Peyer's patch (tissue), 4 donors: Measurements from ENCODE around the gene SAV1. TPM values are rescaled to one million over a fixed set of nuclear protein-coding genes. Genes with fewer than 3 reads are reported as not detected.

Experiments
- DNase-seq, 3 donors: peaks; one replicate each; pipeline ENCODE4 v3.0.0-alpha.2; 2017 to 2019
- H3K27ac ChIP-seq, 4 donors: fragments of 200-600 bp; sonication (generic); one replicate each; pipeline ENCODE4 v1.5.1; 2016 to 2019
- H3K27me3 ChIP-seq, 2 donors: fragments of 200-600 bp; sonication (generic); one replicate each; pipeline ENCODE4 v1.5.1; 2019
- H3K36me3 ChIP-seq, 3 donors: fragments of 200-600 bp; sonication (generic); one replicate each; pipeline ENCODE4 v1.5.1; 2016 to 2019
- H3K4me1 ChIP-seq, 4 donors: fragments of 200-600 bp; sonication (generic); one replicate each; pipeline ENCODE4 v1.5.1; 2016 to 2019
- H3K4me3 ChIP-seq, 4 donors: fragments of 200-600 bp; sonication (generic); 1 replicate in 3 of 4; 2 replicates in 1 of 4; pipeline ENCODE4 v1.5.1; 2016 to 2019; ENCODE audit warnings: mild to moderate bottlenecking in 1 of 4
- H3K9me3 ChIP-seq, 4 donors: fragments of 200-600 bp; sonication (generic); one replicate each; pipeline ENCODE4 v1.5.1; 2016 to 2019; ENCODE audit warnings: mild to moderate bottlenecking in 1 of 4
- CTCF ChIP-seq, 6 experiments: fragments of 450-650 bp in 4 of 6; fragments of 200-600 bp in 2 of 6; sonication (generic) in 1 of 6; IDR thresholded peaks; one replicate each; pipeline ENCODE4 v1.5.1; 2017 to 2019; ENCODE audit warnings: antibody characterized with exemption in 6 of 6, mild to moderate bottlenecking in 3 of 6, moderate library complexity in 1 of 6
- POLR2A ChIP-seq, 2 donors: fragments of 450-650 bp; IDR thresholded peaks; one replicate each; pipeline ENCODE4 v1.5.1; 2017; ENCODE audit warnings: antibody characterized with exemption in 2 of 2, mild to moderate bottlenecking in 2 of 2, moderate library complexity in 2 of 2
- total RNA-seq, 4 donors: library from RNA; depleted of rRNA; stranded (reverse); fragments of >200 nt; gene quantifications; one replicate each; pipeline ENCODE4 v1.1.0, GENCODE V29; 2016

SAV1 gene
- total RNA-seq, 4 donors from 2014 or later = 16.6 to 23.9 (median 17.8) TPM

- H3K9me3 ChIP-seq = no peaks in the 10 kb centered on the region
- no peak overlapping the region for H3K4me3 ChIP-seq
- H3K27ac ChIP-seq = no peak overlapping the region
- TF ChIP-seq POLR2A (IDR thresholded peaks at IDR 0.05) (no peak), CTCF (IDR thresholded peaks at IDR 0.05) (no peak)
- no peaks in the 10 kb centered on the region for H3K27me3 ChIP-seq
- peaks cover 0 to 8% (median 0%) of the 10 kb centered on the region in 3 donors for H3K36me3 ChIP-seq
- DNase-seq = no peak
- no peaks in the 10 kb centered on the region for H3K4me1 ChIP-seq
These were observed 8.7 kb downstream of the SAV1 start for GRCh38 chr14:50659327-50659974.

- Histone ChIP-seq H3K4me3 (no peak overlapping the region), H3K27ac (peak overlapping the region in 1 of 4 donors; percentile 36), H3K27me3 (no peaks in the 10 kb centered on the region), H3K9me3 (no peaks in the 10 kb centered on the region), H3K36me3 (peaks cover 0 to 7% (median 0%) of the 10 kb centered on the region in 3 donors), H3K4me1 (no peaks in the 10 kb centered on the region)
- TF ChIP-seq CTCF (IDR thresholded peaks at IDR 0.05) (no peak), POLR2A (IDR thresholded peaks at IDR 0.05) (no peak)
- no peak for DNase-seq
These were observed 9.9 kb downstream of the SAV1 start for GRCh38 chr14:50658203-50658602.

- H3K4me3 ChIP-seq = no peak overlapping the region
- no peak for DNase-seq
- no peak for TF ChIP-seq CTCF (IDR thresholded peaks at IDR 0.05)
- no peak for TF ChIP-seq POLR2A (IDR thresholded peaks at IDR 0.05)
- H3K4me1 ChIP-seq = no peaks in the 10 kb centered on the region
- H3K27ac ChIP-seq = peak overlapping the region in 1 of 4 donors; percentile 36
- H3K27me3 ChIP-seq = no peaks in the 10 kb centered on the region
- H3K9me3 ChIP-seq = no peaks in the 10 kb centered on the region
- peaks cover 0 to 7% (median 0%) of the 10 kb centered on the region in 3 donors for H3K36me3 ChIP-seq
These were observed 10.4 kb downstream of the SAV1 start for GRCh38 chr14:50657753-50658152.

- Histone ChIP-seq H3K27ac (no peak overlapping the region), H3K4me3 (no peak overlapping the region), H3K9me3 (no peaks in the 10 kb centered on the region), H3K27me3 (no peaks in the 10 kb centered on the region), H3K4me1 (no peaks in the 10 kb centered on the region), H3K36me3 (peaks cover 0 to 7% (median 0%) of the 10 kb centered on the region in 3 donors)
- no peak for TF ChIP-seq CTCF (IDR thresholded peaks at IDR 0.05)
- no peak for TF ChIP-seq POLR2A (IDR thresholded peaks at IDR 0.05)
- DNase-seq = no peak
These were observed 11.3 kb downstream of the SAV1 start for GRCh38 chr14:50656776-50657175.

- Histone ChIP-seq H3K27ac (no peak overlapping the region), H3K36me3 (no peaks in the 10 kb centered on the region), H3K4me1 (no peaks in the 10 kb centered on the region), H3K4me3 (no peak overlapping the region), H3K9me3 (no peaks in the 10 kb centered on the region), H3K27me3 (no peaks in the 10 kb centered on the region)
- no peak for TF ChIP-seq POLR2A (IDR thresholded peaks at IDR 0.05)
- no peak for TF ChIP-seq CTCF (IDR thresholded peaks at IDR 0.05)
- DNase-seq = no peak
These were observed 18.4 kb downstream of the SAV1 start for GRCh38 chr14:50649691-50650090.
